OCI-LY1 (cell line): ENCODE results near the gene CD96.
"Not testable (repeated sequence)": the region's sequence is repeated elsewhere in the genome, so short reads cannot be mapped to it uniquely, and the experiment has no call there.

Source experiments
- H2AFZ ChIP-seq: fragments of 200-600 bp; sonication (generic), shearing (Covaris generic); 2 replicates; pipeline ENCODE4 v1.6.0; 2014; ENCODE audit warnings: antibody characterized with exemption, mild to moderate bottlenecking, low read length
- H3F3A ChIP-seq: fragments of 200-600 bp; sonication (generic), shearing (Covaris generic); 2 replicates; pipeline ENCODE4 v1.6.0; 2014; ENCODE audit warnings: mild to moderate bottlenecking, antibody characterized with exemption, low read length, moderate library complexity; ENCODE audit not compliant: insufficient read depth
- H3K27ac ChIP-seq: fragments of 200-600 bp; sonication (generic); 2 replicates; pipeline ENCODE4 v1.5.1; 2014; ENCODE audit warnings: low read length, mixed run types, mild to moderate bottlenecking, low read depth; ENCODE audit not compliant: poor library complexity, severe bottlenecking
- H3K27me3 ChIP-seq: fragments of 200-600 bp; sonication (generic); 2 replicates; pipeline ENCODE4 v1.6.0; 2014; ENCODE audit warnings: antibody characterized with exemption, mild to moderate bottlenecking, low read length, moderate library complexity; ENCODE audit not compliant: insufficient read depth
- H3K36me3 ChIP-seq: fragments of 200-600 bp; sonication (generic); 2 replicates; pipeline ENCODE4 v1.6.1; 2014; ENCODE audit warnings: mild to moderate bottlenecking, antibody characterized with exemption, low read length, moderate library complexity, mixed read lengths; ENCODE audit not compliant: insufficient read depth
- H3K4me1 ChIP-seq: fragments of 200-600 bp; sonication (generic); 2 replicates; pipeline ENCODE4 v1.5.1; 2014; ENCODE audit warnings: mild to moderate bottlenecking, low read length, moderate library complexity; ENCODE audit not compliant: insufficient read depth, severe bottlenecking
- H3K4me2 ChIP-seq: fragments of 200-600 bp; sonication (generic), shearing (Covaris generic); 2 replicates; pipeline ENCODE4 v1.6.1; 2014; ENCODE audit warnings: low read length
- H3K4me3 ChIP-seq: fragments of 200-600 bp; sonication (generic); 2 replicates; pipeline ENCODE4 v1.5.1; 2014; ENCODE audit warnings: low read length, low read depth, mild to moderate bottlenecking, mixed read lengths; ENCODE audit not compliant: poor library complexity, severe bottlenecking
- H3K79me2 ChIP-seq: fragments of 200-600 bp; shearing (Covaris generic); 2 replicates; pipeline ENCODE4 v1.6.1; 2016; ENCODE audit warnings: mixed run types, low read length, mixed read lengths; ENCODE audit not compliant: insufficient read depth
- H3K9ac ChIP-seq: fragments of 200-600 bp; sonication (generic), shearing (Covaris generic); 2 replicates; pipeline ENCODE4 v1.6.1; 2014; ENCODE audit warnings: mild to moderate bottlenecking, low read length, mixed read lengths
- H3K9me2 ChIP-seq: fragments of 200-600 bp; sonication (generic), shearing (Covaris generic); 2 replicates; pipeline ENCODE4 v1.6.1; 2014; ENCODE audit warnings: low read depth, mild to moderate bottlenecking, low read length, mixed read lengths
- H3K9me3 ChIP-seq: fragments of 200-600 bp; shearing (Covaris generic); 2 replicates; pipeline ENCODE4 v1.6.1; 2014; ENCODE audit warnings: low read length, mixed read lengths
- H4K20me1 ChIP-seq: fragments of 200-600 bp; sonication (generic), shearing (Covaris generic); 2 replicates; pipeline ENCODE4 v1.6.0; 2016; ENCODE audit warnings: mild to moderate bottlenecking, low read length; ENCODE audit not compliant: insufficient read depth
- EZH2 ChIP-seq: fragments of 200-600 bp; sonication (generic), shearing (Covaris generic); IDR thresholded peaks from 2 replicates; pipeline ENCODE4 v1.8.0; 2017; ENCODE audit warnings: borderline replicate concordance, mixed run types, mild to moderate bottlenecking, antibody characterized with exemption, low read length, moderate library complexity, mixed read lengths
- TF ChIP-seq, protein P1 (sequence below): fragments of 200-600 bp; sonication (generic), shearing (Covaris generic); IDR thresholded peaks from 2 replicates; pipeline ENCODE4 v1.5.1; 2017; ENCODE audit warnings: mild to moderate bottlenecking, antibody characterized with exemption, low read length, moderate library complexity, mixed read lengths

The CD96 gene

DNA sequence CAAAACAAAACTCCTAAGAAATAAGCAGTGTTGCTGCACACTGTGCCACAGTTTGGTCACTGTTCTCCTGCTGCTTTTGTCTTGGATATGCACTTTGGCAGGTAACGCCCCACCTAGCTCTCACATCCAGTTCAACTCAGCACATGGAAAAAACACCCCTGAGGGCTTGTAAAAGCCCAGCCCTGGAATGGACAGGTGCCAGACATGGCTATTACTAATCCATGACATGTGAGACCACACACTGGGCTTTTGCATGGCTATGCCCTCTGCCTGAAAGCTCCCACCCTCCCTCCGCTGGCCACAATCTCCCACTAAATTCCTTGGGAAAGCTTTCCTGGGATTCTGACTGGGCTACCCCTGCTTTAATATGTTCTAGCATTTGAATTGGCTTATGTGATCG is 77.8 kb downstream of the CD96 start:
- Histone ChIP-seq H3K36me3 (no peaks in the 10 kb centered on the region; the same call in 1 of the 2 replicates), H3K27ac (no peak overlapping the region), H4K20me1 (no peaks in the 10 kb centered on the region), H3K79me2 (no peaks in the 10 kb centered on the region), H3K9me3 (no peaks in the 10 kb centered on the region), H2AFZ (no peak overlapping the region), H3K4me3 (no peak overlapping the region), H3K27me3 (no peaks in the 10 kb centered on the region), H3K4me1 (peaks cover 18% of the 10 kb centered on the region), H3K9me2 (no peaks in the 10 kb centered on the region), H3K4me2 (no peak overlapping the region), H3K9ac (no peak overlapping the region), H3F3A (no peaks in the 10 kb centered on the region)
- no peak for TF ChIP-seq EZH2
- TF ChIP-seq, protein P1, sequence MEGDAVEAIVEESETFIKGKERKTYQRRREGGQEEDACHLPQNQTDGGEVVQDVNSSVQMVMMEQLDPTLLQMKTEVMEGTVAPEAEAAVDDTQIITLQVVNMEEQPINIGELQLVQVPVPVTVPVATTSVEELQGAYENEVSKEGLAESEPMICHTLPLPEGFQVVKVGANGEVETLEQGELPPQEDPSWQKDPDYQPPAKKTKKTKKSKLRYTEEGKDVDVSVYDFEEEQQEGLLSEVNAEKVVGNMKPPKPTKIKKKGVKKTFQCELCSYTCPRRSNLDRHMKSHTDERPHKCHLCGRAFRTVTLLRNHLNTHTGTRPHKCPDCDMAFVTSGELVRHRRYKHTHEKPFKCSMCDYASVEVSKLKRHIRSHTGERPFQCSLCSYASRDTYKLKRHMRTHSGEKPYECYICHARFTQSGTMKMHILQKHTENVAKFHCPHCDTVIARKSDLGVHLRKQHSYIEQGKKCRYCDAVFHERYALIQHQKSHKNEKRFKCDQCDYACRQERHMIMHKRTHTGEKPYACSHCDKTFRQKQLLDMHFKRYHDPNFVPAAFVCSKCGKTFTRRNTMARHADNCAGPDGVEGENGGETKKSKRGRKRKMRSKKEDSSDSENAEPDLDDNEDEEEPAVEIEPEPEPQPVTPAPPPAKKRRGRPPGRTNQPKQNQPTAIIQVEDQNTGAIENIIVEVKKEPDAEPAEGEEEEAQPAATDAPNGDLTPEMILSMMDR = no peak

GRCh38 chr3:111621535-111621934 is 79.5 kb downstream of the CD96 start:
- TF ChIP-seq, protein P1 = peak; percentile 89
- no peak for TF ChIP-seq EZH2
- Histone ChIP-seq H3K27me3 (no peaks in the 10 kb centered on the region), H3K36me3 (no peaks in the 10 kb centered on the region; the same call in 1 of the 2 replicates), H3K9me2 (no peaks in the 10 kb centered on the region), H3K4me3 (no peak overlapping the region), H4K20me1 (no peaks in the 10 kb centered on the region), H3K27ac (no peak overlapping the region), H3K9ac (no peak overlapping the region), H2AFZ (no peak overlapping the region), H3F3A (no peaks in the 10 kb centered on the region), H3K4me1 (peaks cover 5% of the 10 kb centered on the region), H3K4me2 (no peak overlapping the region), H3K9me3 (no peaks in the 10 kb centered on the region), H3K79me2 (no peaks in the 10 kb centered on the region)

GRCh38 chr3:111627092-111627491 is 85.1 kb downstream of the CD96 start:
- Histone ChIP-seq H3K4me2 (no peak overlapping the region), H3F3A (no peaks in the 10 kb centered on the region), H3K9me3 (no peaks in the 10 kb centered on the region), H3K4me3 (no peak overlapping the region), H3K4me1 (no peaks in the 10 kb centered on the region), H2AFZ (no peak overlapping the region), H4K20me1 (no peaks in the 10 kb centered on the region), H3K36me3 (no peaks in the 10 kb centered on the region), H3K27ac (no peak overlapping the region), H3K79me2 (no peaks in the 10 kb centered on the region), H3K9me2 (no peaks in the 10 kb centered on the region), H3K27me3 (no peaks in the 10 kb centered on the region), H3K9ac (no peak overlapping the region)
- TF ChIP-seq EZH2 = no peak
- TF ChIP-seq, protein P1 = no peak

- H3K79me2 ChIP-seq, H4K20me1 ChIP-seq, H3K9me2 ChIP-seq, H3K4me3 ChIP-seq, H3K27ac ChIP-seq, H3K27me3 ChIP-seq, H3K36me3 ChIP-seq, H3K9me3 ChIP-seq, H3K4me2 ChIP-seq, H2AFZ ChIP-seq, H3K9ac ChIP-seq, H3F3A ChIP-seq, H3K4me1 ChIP-seq: not testable (repeated sequence)
Measured at GRCh38 chr3:111629018-111629417, 87.0 kb downstream of the CD96 start.

DNA sequence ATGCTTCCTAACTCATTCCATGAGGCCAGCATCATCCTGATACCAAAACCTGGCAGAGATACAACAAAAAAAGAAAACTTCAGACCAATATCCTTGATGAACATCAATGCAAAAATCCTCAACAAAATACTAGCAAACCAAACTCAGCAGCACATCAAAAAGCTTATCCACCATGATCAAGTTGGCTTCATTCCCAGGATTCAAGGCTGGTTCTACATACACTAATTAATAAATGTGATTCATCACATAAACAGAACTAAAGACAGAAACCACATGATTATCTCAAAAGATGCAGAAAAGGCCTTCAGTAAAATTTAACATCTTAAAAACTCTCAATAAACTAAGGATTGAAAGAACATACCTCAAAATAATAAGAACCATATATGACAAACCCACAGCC is 88.6 kb downstream of the CD96 start:
- H3K36me3 ChIP-seq, H3K4me2 ChIP-seq, H3K79me2 ChIP-seq, H3K4me1 ChIP-seq, H3K4me3 ChIP-seq, H3K27me3 ChIP-seq, H3F3A ChIP-seq, H3K9ac ChIP-seq, H3K9me3 ChIP-seq, H2AFZ ChIP-seq, H3K27ac ChIP-seq, H3K9me2 ChIP-seq, H4K20me1 ChIP-seq: not testable (repeated sequence)
